ENCODE data around the gene CTPS2.

DNA sequence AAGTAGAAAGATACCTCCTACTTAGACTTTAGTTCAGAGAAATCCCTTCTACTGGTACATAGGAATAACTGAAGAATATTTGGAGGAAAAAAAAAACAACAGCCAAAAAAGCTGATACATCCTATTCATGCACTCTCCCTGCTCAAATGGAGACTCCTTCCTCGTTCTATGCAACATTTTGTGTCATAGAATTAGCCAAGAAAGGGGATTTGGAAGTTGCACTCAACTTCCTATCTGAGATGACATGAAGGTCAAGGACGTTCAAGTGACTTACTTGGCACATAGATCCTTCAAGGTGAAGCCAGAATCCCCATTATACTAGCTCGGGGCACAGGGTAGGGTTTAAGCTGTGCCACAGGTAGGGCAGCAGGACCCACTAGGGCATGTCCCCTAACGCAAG, 118.7 kb downstream of the CTPS2 start:
- TF ChIP-seq POLR2AphosphoS5 (IDR thresholded peaks at IDR 0.05) = no peak
- no peak for TF ChIP-seq CTCF (IDR thresholded peaks at IDR 0.05)
- TF ChIP-seq POLR2A (IDR thresholded peaks at IDR 0.05) = no peak

Measured in stomach (tissue), 4 donors.